ENCODE data around the gene TIMM23. TPM values are rescaled to one million over a fixed set of nuclear protein-coding genes. Genes with fewer than 3 reads are reported as not detected.

The TIMM23 gene
- total RNA-seq, 1 donor from 2014 or later, result 65.0 TPM

DNA sequence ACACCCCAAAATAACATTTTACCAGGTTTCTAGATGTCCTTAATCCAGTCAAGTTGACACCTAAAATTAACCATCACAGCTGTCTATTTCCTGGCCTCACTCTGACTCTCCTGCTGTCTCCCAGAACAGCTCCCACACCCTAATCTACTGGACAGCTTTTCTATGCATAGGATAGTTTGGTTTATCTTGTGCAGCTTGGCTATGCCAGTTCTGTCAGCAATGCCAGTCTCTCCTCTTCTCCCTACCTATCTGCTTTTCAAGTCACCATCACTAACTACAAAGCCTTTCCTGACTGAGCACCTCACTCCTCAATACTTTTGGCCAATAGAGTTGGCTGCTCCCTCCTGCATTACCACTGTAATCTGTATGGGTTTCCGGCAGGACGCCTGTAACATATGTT, 53.1 kb downstream of the TIMM23 start:
- no peaks in the 10 kb centered on the region for H3K27me3 Mint-ChIP-seq
- no peaks in the 10 kb centered on the region for H3K9me3 Mint-ChIP-seq
- no peak for DNase-seq (ENCODE audit: extremely low spot score, unreplicated experiment)
- H3K36me3 Mint-ChIP-seq, result peaks cover 4% of the 10 kb centered on the region
- TF ChIP-seq, protein P1, sequence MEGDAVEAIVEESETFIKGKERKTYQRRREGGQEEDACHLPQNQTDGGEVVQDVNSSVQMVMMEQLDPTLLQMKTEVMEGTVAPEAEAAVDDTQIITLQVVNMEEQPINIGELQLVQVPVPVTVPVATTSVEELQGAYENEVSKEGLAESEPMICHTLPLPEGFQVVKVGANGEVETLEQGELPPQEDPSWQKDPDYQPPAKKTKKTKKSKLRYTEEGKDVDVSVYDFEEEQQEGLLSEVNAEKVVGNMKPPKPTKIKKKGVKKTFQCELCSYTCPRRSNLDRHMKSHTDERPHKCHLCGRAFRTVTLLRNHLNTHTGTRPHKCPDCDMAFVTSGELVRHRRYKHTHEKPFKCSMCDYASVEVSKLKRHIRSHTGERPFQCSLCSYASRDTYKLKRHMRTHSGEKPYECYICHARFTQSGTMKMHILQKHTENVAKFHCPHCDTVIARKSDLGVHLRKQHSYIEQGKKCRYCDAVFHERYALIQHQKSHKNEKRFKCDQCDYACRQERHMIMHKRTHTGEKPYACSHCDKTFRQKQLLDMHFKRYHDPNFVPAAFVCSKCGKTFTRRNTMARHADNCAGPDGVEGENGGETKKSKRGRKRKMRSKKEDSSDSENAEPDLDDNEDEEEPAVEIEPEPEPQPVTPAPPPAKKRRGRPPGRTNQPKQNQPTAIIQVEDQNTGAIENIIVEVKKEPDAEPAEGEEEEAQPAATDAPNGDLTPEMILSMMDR (conservative IDR thresholded peaks at IDR 0.05), result no peak
- H3K4me1 Mint-ChIP-seq (ENCODE audit: unreplicated experiment), result peaks cover 47% of the 10 kb centered on the region
- peak overlapping the region; percentile 45 for H3K27ac Mint-ChIP-seq
- peak overlapping the region; percentile 1 for H3K4me3 Mint-ChIP-seq

DNA sequence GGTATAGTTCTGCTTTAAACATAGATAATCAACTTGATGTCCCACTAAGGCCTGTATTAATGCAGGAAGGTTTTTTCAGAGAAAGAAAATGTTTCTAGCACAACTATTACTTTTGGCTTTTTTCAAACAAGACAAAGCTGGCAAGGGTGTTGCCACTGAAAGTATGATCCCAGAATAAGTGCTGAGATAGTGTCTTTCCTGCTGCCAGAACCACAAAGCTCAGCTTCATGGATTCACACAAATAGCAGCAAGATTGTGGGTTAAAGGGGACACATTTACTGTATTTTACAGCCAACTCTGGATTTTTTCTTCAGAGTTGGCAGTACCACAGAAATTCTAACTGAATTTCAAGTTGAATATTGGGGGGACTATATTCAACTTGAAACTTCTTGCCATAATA, 53.8 kb downstream of the TIMM23 start:
- Mint-ChIP-seq H3K4me1 (ENCODE audit: unreplicated experiment) (peaks cover 46% of the 10 kb centered on the region), H3K27ac (no peak overlapping the region), H3K9me3 (peaks cover 3% of the 10 kb centered on the region), H3K36me3 (peaks cover 8% of the 10 kb centered on the region), H3K27me3 (no peaks in the 10 kb centered on the region), H3K4me3 (no peak overlapping the region)
- DNase-seq (ENCODE audit: extremely low spot score, unreplicated experiment), result no peak
- TF ChIP-seq, protein P1 (conservative IDR thresholded peaks at IDR 0.05), result no peak

DNA sequence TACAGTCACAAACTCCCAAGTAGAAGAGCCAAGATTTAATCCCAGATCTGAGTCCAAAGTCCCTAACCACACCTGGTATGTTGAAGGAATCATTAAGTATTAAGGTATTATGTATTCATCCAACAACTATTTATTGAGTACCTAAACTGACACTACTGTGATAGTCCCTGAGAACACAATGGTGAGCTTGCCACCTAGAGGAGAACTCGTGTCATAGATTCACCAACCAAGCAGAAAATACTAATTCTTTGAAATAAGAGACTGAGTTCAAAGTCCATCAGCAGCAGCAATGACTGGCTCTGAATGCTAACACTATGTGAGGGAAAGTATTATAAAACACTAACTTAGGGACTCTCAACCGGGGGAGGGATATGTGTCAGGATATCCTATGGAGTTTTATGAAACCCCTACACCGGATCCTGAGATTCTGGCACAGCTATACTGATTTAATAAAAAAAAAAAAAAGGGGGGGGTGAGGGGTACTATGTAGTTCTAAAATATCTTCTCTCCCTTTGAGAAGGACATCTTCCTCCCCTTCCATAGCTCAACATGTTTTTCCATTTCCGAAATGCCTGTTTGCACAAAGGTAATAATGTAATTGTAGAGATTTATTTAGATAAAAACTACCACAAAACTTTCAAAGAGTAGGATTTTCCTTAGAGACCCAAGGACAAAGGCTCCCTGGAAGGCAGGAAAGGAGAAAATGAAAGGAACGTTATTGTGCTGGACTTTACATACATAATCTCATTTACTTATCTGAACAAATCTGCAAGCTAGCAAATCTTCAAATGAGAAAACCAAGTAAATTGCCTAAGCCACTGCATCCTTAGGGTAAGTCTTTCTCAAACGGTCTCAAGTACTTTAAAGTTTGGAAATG, 56.5 kb downstream of the TIMM23 start:
- DNase-seq (ENCODE audit: extremely low spot score, unreplicated experiment), result no peak
- TF ChIP-seq, protein P1 (conservative IDR thresholded peaks at IDR 0.05), result peak; percentile 79
- Mint-ChIP-seq H3K4me3 (peak overlapping the region; percentile 93), H3K27ac (peak overlapping the region; percentile 96), H3K4me1 (ENCODE audit: unreplicated experiment) (peaks cover 41% of the 10 kb centered on the region), H3K36me3 (peaks cover 8% of the 10 kb centered on the region), H3K9me3 (peaks cover 3% of the 10 kb centered on the region), H3K27me3 (no peaks in the 10 kb centered on the region)

DNA sequence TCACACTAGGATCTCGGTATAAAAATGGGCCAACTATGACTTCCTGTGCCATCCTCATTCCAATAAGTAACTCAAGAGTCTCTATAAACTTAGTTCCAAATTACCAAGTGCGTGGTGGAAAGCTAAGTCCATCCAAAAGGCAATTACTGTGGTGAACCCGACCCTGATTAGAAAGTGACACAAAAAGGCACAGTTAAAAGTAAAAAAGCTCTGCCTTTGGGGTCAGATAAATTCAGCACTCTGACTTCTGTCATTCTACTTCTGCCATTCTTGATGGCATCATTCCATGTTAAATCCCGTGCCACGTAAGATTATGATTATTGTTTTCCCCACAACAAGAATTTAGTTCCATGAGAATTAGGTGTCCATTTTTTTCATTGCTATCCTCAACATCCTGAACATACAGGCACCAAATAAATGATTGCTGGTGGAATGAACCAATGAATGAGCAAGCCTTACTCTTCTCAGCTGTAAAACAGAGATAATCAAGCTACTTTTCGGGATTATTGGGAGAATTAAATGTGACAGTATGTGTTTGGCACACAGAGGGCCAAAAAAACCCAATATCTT, 57.3 kb downstream of the TIMM23 start:
- Mint-ChIP-seq H3K36me3 (peaks cover 8% of the 10 kb centered on the region), H3K9me3 (peaks cover 3% of the 10 kb centered on the region), H3K27me3 (no peaks in the 10 kb centered on the region), H3K4me1 (ENCODE audit: unreplicated experiment) (peaks cover 40% of the 10 kb centered on the region), H3K27ac (peak overlapping the region; percentile 96), H3K4me3 (peak overlapping the region; percentile 93)
- TF ChIP-seq, protein P1 (conservative IDR thresholded peaks at IDR 0.05), result no peak
- DNase-seq (ENCODE audit: extremely low spot score, unreplicated experiment), result no peak

DNA sequence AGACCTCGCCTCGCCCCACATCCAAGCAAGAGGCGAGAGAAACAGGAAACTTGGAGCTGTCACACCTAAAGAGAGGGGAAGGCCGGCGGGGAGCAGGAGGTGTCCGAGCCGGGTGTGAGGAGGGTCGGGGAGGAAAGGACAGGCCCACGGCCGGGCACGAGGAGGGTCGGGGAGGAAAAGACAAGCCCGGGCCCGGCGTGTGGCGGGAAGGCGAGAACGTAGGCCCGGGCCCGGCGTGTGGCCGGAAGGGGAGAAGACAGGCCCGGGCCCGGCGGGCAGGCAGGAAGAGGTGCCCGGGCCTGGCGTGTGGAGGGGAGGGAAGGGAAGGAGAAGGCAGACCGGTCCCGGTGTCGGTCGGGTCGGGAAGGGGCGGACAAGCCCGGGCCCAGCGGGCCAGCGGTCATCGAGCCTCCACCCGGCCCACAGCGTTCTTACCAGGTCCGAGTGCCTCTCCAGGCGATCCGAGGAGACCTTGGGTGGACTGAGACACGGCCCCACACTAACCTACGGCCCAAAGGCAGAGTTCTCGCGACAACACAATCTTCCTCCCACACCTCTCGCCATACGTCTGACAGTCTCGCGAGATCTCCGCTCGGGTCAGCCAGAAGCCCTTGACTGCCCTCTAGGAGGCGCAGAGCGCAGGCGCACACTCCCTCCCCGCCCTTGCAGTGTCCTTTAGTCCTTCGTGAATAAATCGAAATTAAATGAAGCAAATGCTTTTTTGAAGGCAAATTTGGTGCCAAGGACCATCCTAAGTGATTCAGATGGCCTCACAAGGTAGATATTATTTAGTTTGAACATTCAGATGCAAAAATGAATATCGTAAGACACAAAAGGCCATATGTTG, 58.0 kb downstream of the TIMM23 start, which contains the start of gene NCOA4:
NCOA4 (minus strand) TSS at position 533 of the 847 bp plus-strand sequence. CDS start 13,943 bp downstream, outside the sequence.
- TF ChIP-seq, protein P1 (conservative IDR thresholded peaks at IDR 0.05), result peak; percentile 77
- peak; percentile 96 for DNase-seq (ENCODE audit: extremely low spot score, unreplicated experiment)
- peaks cover 8% of the 10 kb centered on the region for H3K36me3 Mint-ChIP-seq
- H3K4me1 Mint-ChIP-seq (ENCODE audit: unreplicated experiment), result peaks cover 36% of the 10 kb centered on the region
- H3K4me3 Mint-ChIP-seq, result peak within 1 kb of the TSS; percentile 93
- H3K27ac Mint-ChIP-seq, result peak within 1 kb of the TSS; percentile 96
- H3K27me3 Mint-ChIP-seq, result no peaks in the 10 kb centered on the region
- H3K9me3 Mint-ChIP-seq, result peaks cover 3% of the 10 kb centered on the region
